Neural cell (in vitro differentiated cells): Measurements from ENCODE around the gene TCTN1. TPM values are rescaled to one million over a fixed set of nuclear protein-coding genes. Genes with fewer than 3 reads are reported as not detected.

Source experiments
- H2AFZ ChIP-seq: fragments of 200-600, 300-800 bp; sonication (generic), shearing (Covaris generic); 2 replicates; pipeline ENCODE4 v1.6.0; 2014; ENCODE audit warnings: low read depth, mild to moderate bottlenecking, antibody characterized with exemption, low read length, moderate library complexity
- H3F3A ChIP-seq: fragments of 200-600 bp; shearing (Covaris generic); 2 replicates; pipeline ENCODE4 v1.6.1; 2016; ENCODE audit warnings: mild to moderate bottlenecking, moderate library complexity, mixed read lengths, antibody characterized with exemption, low read length; ENCODE audit not compliant: insufficient read depth, poor library complexity, severe bottlenecking
- H3K27ac ChIP-seq: fragments of 200-600, 300-800 bp; sonication (generic), shearing (Covaris generic); 2 replicates; pipeline ENCODE4 v1.5.1; 2014; ENCODE audit warnings: mild to moderate bottlenecking, low read length, moderate library complexity
- H3K27me3 ChIP-seq: fragments of 300-800, 200-600 bp; sonication (generic), shearing (Covaris generic); 2 replicates; pipeline ENCODE4 v1.6.0; 2014; ENCODE audit warnings: mild to moderate bottlenecking, low read depth, low read length, moderate library complexity; ENCODE audit not compliant: insufficient read depth
- H3K36me3 ChIP-seq: fragments of 300-800, 200-600 bp; sonication (generic), shearing (Covaris generic); 2 replicates; pipeline ENCODE4 v1.5.1; 2014; ENCODE audit warnings: mild to moderate bottlenecking, antibody characterized with exemption, low read length, moderate library complexity; ENCODE audit not compliant: insufficient read depth
- H3K4me2 ChIP-seq: fragments of 300-800, 200-600 bp; sonication (generic), shearing (Covaris generic); 2 replicates; pipeline ENCODE4 v1.6.0; 2014; ENCODE audit warnings: mild to moderate bottlenecking, low read length
- H3K4me3 ChIP-seq: fragments of 300-800, 200-600 bp; sonication (generic), shearing (Covaris generic); 2 replicates; pipeline ENCODE4 v1.5.1; 2014; ENCODE audit warnings: mild to moderate bottlenecking, low read length, moderate library complexity
- H3K79me2 ChIP-seq: fragments of 200-600 bp; shearing (Covaris generic); replicated peaks from 2 replicates; pipeline ENCODE4 v1.6.0; 2014; ENCODE audit warnings: mild to moderate bottlenecking, low read length, moderate library complexity; ENCODE audit not compliant: insufficient read depth
- H3K9ac ChIP-seq: fragments of 300-800, 200-600 bp; sonication (generic), shearing (Covaris generic); 2 replicates; pipeline ENCODE4 v1.6.1; 2016; ENCODE audit warnings: mild to moderate bottlenecking, low read length, mixed read lengths
- H3K9me2 ChIP-seq: fragments of 200-600 bp; shearing (Covaris generic); 2 replicates; pipeline ENCODE4 v1.6.1; 2016; ENCODE audit warnings: mild to moderate bottlenecking, low read length, mixed read lengths; ENCODE audit not compliant: insufficient read depth
- H3K9me3 ChIP-seq: fragments of 200-600, 300-800 bp; sonication (generic), shearing (Covaris generic); 2 replicates; pipeline ENCODE4 v1.6.1; 2016; ENCODE audit warnings: mild to moderate bottlenecking, mixed run types, low read length, moderate library complexity, mixed read lengths
- H4K20me1 ChIP-seq: fragments of 200-600 bp; shearing (Covaris generic); 2 replicates; pipeline ENCODE4 v1.6.1; 2016; ENCODE audit warnings: mild to moderate bottlenecking, mixed run types; ENCODE audit not compliant: insufficient read depth
- CTCF ChIP-seq: fragments of 450-650 bp; IDR thresholded peaks from 2 replicates; pipeline ENCODE4 v1.5.1; 2014; ENCODE audit warnings: antibody characterized with exemption, mild to moderate bottlenecking, moderate library complexity; ENCODE audit not compliant: poor library complexity, severe bottlenecking
- EZH2 ChIP-seq: fragments of 200-600, 300-800 bp; shearing (Covaris generic), sonication (generic); IDR thresholded peaks from 2 replicates; pipeline ENCODE4 v1.6.1; 2014; ENCODE audit warnings: antibody characterized with exemption, low read length, borderline replicate concordance, mild to moderate bottlenecking; ENCODE audit not compliant: insufficient read depth, poor library complexity, severe bottlenecking
- MXI1 ChIP-seq: fragments of 450-650 bp; conservative IDR thresholded peaks from 2 replicates; pipeline ENCODE4 v1.6.1; 2014; ENCODE audit warnings: antibody characterized with exemption, mild to moderate bottlenecking; ENCODE audit not compliant: poor library complexity, severe bottlenecking
- RAD21 ChIP-seq: fragments of 450-650 bp; conservative IDR thresholded peaks from 2 replicates; pipeline ENCODE4 v1.6.1; 2014; ENCODE audit warnings: antibody characterized with exemption, mild to moderate bottlenecking, moderate library complexity
- REST ChIP-seq: IDR thresholded peaks from 2 replicates; pipeline ENCODE4 v1.6.1; 2012; ENCODE audit warnings: borderline replicate concordance
- SMC3 ChIP-seq: fragments of 450-650 bp; conservative IDR thresholded peaks from 2 replicates; pipeline ENCODE4 v1.6.1; 2014; ENCODE audit warnings: antibody characterized with exemption, mild to moderate bottlenecking, moderate library complexity; ENCODE audit not compliant: poor library complexity
- TAF1 ChIP-seq: IDR thresholded peaks from 2 replicates; pipeline ENCODE4 v1.6.1; 2012; ENCODE audit warnings: low read depth
- polyA plus RNA-seq: library from polyadenylated mRNA; depleted of rRNA; stranded (reverse); fragments of >200 nt; gene quantifications from 2 replicates; pipeline ENCODE4 v1.2.3, GENCODE V29; 2014

Gene TCTN1
- polyA plus RNA-seq, 1 donor from 2014 or later, result 58.3 TPM

- Histone ChIP-seq H3K4me2 (no peak overlapping the region), H3K27ac (no peak overlapping the region), H3K27me3 (no peaks in the 10 kb centered on the region), H2AFZ (no peak overlapping the region), H3K79me2 (peaks cover 24% of the 10 kb centered on the region), H3K9ac (no peak overlapping the region), H3K4me3 (no peak overlapping the region), H4K20me1 (peaks cover 4% of the 10 kb centered on the region), H3K9me3 (no peaks in the 10 kb centered on the region), H3K9me2 (no peaks in the 10 kb centered on the region), H3F3A (no peaks in the 10 kb centered on the region), H3K36me3 (no peaks in the 10 kb centered on the region)
- TF ChIP-seq REST, result no peak
- no peak for TF ChIP-seq SMC3
- TF ChIP-seq EZH2, result no peak
- TF ChIP-seq MXI1, result no peak
Observed at GRCh38 chr12:110579535-110580253, 34.2 kb upstream of the TCTN1 start.

GRCh38 chr12:110581931-110582275 is 32.0 kb upstream of the TCTN1 start:
- Histone ChIP-seq H3K36me3 (no peaks in the 10 kb centered on the region), H3K4me2 (peak overlapping the region; percentile 81), H3K27ac (no peak overlapping the region), H4K20me1 (peaks cover 4% of the 10 kb centered on the region), H3K4me3 (peak overlapping the region; percentile 99), H3K27me3 (no peaks in the 10 kb centered on the region), H3K9me2 (no peaks in the 10 kb centered on the region), H2AFZ (peak overlapping the region; percentile 12), H3K9me3 (no peaks in the 10 kb centered on the region), H3K9ac (peak overlapping the region; percentile 75), H3F3A (no peaks in the 10 kb centered on the region), H3K79me2 (peaks cover 19% of the 10 kb centered on the region)
- TF ChIP-seq MXI1 (no peak), CTCF (no peak), TAF1 (no peak), EZH2 (no peak), RAD21 (no peak)
